Pons (tissue), 1 donor: ENCODE measurements around the gene TEX19.
"Not testable (repeated sequence)": the region's sequence is repeated elsewhere in the genome, so short reads cannot be mapped to it uniquely, and the experiment has no call there.

Source experiments
- DNase-seq: peaks from one replicate; pipeline ENCODE4 v3.0.0-alpha.2; 2016; ENCODE audit warnings: low spot score

Gene TEX19

DNA sequence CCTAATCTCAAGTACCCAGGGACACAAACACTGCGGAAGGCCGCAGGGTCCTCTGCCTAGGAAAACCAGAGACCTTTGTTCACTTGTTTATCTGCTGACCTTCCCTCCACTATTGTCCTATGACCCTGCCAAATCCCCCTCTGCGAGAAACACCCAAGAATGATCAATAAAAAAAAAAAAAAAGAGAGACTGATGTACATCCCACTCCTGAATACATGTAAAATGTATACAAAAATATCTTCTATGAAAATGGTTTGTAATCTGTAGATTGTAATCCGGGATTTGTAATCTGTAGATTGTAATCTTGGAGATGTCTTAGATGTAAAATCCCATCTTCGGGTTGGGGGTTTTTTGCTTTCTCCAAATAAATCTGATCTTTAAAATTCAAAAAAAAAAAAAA lies 18.2 kb downstream of the TEX19 start:
- DNase-seq = not testable (repeated sequence)

DNA sequence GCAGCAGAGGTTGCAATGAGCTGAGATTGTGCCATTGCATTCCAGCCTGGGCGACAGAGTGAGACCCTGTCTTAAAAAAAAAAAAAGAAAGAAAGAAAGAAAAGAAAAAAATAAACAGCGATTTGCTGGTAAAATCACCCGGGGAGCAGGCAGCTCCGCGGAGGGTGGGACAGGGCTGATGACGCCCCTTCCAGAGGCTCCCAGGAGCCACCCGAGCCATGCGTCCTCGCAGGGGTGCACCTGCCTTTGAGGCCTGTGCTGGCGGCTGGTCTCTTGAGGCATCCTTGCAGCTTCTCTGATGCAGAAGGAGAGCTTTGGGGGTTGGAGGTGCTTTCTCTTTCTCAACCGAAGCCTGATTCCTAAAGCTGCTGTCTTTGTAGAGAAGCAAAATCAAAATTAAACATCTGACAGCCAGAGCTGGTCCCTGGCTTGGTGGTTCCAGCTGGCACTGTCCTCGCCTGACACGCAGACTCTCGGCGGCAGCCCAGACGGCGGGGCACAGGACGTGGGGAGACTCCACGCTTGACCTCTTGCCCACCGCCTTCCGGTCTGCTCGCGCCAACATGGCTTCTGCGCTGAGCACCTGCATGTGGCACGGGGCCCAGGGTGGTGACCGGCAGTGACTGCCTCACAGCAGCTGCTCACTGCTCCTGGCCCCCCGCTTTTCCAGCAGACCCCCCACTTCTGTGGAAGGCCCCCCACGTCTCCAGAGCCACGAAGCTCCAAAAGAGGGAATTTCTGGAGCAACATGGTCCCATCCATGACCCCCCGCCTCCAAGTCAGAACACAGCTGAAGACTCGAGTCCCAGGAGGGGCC lies 19.1 kb downstream of the TEX19 start:
- no peak for DNase-seq

DNA sequence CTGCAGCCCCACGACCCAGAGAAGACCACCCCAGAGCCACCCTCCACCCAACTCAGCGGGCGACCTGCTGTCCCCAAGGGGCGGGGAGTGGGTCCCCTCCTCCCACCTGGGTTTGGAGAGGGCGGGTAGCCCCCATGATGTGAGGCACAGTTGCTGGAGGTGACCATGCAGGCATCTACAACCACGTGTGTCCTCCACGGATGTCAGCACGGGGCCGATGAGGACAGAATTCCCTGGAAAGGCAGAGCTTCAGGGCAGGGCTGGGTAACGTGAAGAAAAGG lies 19.6 kb downstream of the TEX19 start:
- no peak for DNase-seq

DNA sequence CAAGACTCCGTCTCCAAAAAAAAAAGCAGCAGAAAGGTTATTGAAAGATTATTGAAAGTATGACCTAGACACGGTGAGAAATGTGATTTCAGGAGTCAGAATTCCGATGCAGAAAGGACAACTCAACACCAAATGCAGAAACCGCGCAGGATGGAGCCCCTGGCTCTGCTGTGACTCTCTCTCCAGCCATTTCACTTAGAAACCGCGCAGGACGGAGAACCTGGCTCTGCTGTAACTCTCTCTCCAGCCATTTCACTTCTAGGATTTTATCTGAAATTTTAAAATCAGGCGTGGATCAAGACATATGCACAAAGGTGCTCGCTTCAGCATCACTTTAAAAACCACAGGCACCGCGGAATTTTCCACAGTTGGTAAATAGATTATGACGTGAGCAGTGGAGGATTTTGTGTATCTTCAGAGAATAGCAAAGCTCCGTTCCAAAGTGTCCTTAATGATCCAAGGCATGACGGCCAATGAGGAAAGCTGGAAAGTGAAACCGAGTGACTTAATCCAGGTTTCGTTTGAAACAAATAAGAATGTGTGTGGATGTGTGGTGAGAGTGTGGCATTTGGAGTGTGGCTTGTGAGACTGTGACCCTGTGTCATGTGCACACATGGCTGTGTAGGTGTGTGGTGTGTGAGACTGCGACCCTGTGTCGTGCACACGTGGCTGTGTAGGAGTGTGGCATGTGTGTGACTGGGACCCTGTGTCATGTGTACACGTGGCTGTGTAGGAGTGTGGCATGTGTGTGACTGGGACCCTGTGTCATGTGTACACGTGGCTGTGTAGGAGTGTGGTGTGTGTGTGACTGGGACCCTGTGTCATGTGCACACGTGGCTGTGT lies 22.0 kb downstream of the TEX19 start:
- no peak for DNase-seq

DNA sequence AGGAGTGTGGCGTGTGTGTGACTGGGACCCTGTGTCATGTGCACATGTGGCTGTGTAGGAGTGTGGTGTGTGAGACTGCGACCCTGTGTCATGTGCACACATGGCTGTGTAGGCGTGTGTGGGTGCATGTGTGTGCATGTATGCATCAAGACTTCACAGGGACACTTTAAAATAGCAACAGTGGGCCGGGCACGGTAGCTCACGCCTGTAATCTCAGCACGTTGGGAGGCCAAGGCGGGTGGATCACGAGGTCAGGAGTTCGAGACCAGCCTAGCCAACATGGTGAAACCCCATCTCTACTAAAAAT lies 22.6 kb downstream of the TEX19 start:
- not testable (repeated sequence) for DNase-seq

DNA sequence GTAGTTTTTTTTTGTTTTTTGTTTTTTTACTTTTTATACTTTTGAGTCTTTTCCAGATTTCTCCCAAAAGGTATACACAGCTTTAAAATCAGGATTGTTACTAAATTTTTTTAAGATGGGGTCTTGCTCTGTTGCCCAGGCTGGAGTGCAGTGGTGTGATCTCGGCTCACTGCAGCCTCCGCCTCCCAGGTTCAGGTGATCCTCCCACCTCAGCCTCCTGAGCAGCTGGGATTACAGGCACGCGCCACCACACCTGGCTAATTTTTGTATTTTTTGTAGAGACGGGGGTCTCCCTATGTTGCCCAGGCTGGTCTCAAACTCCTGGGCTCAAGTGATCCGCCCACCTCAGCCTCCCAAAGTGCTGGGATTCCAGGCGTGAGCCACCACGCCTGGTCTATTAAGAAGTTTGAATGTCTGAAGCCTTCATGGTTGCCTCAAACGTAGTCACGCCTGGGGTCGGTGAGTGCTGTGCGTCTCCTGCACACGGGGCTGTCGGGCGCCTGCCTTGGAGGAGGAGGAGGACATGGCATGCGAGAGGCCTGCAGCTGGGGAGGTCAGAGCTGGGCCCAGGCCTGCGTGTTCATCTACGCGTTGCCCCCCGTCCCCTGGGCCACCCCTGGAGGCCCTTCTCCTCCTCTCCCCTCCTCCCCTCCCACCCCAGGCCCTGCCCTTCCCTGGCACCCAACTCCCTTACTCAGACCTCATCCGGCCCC lies 23.3 kb downstream of the TEX19 start:
- not testable (repeated sequence) for DNase-seq

DNA sequence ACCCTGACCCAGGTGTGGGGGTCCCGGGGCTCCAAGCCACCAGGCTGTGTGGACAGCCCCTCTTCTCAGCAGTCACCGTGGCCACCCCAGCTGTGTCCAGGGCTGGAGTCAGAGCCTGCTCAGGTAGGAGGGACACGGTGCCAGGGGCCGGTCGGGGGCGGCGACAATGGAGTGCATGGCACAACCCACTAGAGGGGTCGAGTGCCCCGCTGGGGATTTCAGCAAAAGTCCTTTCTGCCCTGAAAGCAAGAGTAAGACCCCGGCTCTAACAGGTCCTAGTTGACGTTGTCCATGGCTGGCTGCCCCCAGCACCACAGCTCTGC lies 23.8 kb downstream of the TEX19 start:
- no peak for DNase-seq

DNA sequence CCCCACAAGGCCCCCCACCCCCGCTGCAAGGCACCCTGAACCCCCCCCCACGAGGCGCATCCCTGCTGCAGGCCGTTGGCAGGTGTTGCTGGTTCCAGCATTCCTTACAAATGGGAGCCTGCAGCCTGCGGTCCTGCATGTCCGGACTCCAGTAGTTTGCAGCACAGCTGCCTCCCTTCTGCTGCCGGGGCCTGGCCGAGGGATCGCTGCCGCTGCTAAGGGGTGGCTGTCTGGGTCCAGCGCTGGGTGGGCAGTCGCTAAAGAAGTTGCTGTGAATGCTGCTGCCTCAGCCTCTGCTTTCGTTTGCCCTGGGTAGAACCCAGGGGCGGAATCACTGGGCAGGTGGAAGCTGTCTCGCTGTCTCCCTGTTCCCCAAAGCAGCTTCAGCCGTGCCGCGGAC lies 24.4 kb downstream of the TEX19 start:
- DNase-seq = no peak

DNA sequence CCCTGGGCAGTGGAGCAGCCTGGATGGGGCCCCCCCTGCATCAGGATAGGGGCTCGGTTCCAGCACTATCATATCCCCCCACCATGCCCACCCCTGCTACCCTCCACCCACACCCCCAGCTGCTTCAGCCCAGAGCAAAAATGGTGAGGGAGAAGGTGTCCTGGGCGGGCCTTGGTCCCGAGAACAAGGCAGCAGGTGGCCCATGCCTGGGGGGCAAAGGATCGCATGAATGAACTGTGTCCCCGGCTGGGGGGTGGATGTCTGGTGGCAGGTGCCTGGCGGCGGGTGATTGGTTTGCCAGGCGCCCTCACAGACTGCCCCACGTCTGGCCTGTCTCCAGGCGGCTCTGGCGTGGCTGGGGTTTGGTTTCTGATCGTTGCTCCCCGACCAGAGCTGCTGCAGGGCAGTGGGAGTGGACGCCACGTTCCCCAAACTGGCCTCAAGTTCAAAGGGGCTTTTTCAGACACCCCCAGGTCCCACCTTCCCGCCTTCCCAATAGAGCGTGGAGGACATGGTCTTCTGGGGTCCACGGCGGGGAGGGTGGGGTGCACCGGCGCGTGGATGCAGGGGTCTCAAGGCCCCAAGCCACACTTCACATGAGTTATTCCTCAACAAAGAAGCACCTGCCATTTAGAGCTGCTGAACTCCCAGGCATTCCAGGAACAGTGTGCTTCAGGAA lies 25.1 kb downstream of the TEX19 start:
- no peak for DNase-seq

DNA sequence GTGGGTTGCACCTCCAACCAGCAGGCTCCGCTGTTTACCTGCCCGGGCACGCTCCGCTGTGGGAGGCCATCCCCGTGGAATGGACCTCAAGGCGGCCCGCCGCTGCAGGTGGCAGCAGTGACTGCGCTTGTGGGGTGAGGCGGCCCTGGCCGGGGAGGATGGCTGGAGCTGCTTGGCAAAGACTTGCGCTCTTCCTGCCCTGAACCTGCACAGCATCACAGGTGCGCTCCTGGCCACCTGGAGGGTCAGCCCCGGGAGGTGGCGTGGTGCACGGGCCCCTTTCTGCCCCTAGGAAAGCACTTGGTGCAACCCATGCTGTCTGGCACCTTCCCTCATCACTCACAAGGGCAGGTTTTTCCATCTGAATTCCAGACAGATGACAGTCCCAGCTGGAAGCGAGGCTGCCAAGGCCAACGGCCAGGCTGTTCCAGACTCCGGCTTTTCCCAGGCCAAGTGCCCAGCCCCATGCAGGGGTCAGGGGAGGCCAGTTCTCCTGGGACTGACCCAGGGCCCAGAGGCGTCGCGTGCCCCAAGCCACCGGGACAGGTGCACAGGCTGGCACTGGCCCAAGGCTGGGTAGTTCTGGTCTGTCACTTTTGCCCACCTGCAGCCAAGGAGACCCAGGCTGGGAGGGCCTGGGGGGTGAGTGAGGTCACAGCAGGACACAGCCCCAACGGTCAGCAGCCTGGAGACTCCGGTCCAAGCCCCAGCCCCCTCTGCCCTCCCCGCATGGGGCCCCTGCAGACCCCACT lies 25.9 kb downstream of the TEX19 start:
- DNase-seq = no peak

DNA sequence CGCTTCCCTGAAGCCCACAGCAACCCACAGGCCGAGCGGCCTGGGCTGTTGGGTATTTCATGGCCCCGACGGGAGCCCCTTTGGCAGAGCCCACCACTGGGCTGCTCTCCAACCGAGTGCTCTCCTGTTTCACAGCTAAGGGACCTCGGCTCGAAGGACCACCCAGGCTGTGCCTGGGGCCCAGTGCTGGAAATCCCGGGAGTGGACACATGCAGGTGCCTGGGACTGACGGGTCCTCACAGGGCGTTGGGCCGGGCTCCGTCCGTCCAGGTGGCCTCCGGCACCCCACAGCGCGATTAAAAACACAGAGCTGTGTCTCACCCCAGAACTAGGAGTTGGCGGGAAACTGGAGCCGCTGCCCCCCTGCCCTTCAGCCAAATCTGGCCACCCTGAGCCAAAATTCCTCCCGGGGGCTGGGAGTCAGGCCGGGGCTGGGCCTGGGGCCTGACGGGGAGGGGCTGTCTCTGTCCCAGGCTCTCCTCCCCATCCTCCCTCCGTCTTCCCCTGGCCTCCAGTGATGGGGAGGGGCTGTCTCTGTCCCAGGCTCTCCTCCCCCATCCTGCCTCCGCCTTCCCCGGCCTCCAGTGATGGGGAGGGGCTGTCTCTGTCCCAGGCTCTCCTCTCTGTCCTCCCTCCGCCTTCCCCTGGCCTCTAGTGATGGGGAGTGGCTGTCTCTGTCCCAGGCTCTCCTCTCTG lies 26.7 kb downstream of the TEX19 start:
- no peak for DNase-seq

DNA sequence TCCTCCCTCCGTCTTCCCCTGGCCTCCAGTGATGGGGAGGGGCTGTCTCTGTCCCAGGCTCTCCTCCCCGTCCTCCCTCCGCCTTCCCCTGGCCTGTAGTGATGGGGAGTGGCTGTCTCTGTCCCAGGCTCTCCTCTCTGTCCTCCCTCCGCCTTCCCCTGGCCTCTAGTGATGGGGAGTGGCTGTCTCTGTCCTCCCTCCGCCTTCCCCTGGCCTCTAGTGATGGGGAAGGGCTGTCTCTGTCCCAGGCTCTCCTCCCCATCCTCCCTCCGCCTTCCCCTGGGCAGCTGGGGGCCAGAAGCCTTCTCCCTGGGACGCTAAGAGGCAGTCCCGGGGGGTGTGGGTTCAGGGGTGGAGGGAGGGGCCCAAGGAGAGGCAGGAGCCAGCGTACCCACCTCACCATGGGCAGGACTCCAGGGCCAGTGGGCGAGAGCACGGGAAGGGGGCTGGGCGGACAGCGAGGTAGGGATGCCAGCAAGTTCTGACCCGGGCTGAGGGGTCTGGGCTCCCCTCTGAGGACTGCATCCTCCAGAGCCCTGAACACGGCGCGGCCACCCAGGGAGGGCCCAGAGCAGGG lies 27.3 kb downstream of the TEX19 start:
- no peak for DNase-seq

DNA sequence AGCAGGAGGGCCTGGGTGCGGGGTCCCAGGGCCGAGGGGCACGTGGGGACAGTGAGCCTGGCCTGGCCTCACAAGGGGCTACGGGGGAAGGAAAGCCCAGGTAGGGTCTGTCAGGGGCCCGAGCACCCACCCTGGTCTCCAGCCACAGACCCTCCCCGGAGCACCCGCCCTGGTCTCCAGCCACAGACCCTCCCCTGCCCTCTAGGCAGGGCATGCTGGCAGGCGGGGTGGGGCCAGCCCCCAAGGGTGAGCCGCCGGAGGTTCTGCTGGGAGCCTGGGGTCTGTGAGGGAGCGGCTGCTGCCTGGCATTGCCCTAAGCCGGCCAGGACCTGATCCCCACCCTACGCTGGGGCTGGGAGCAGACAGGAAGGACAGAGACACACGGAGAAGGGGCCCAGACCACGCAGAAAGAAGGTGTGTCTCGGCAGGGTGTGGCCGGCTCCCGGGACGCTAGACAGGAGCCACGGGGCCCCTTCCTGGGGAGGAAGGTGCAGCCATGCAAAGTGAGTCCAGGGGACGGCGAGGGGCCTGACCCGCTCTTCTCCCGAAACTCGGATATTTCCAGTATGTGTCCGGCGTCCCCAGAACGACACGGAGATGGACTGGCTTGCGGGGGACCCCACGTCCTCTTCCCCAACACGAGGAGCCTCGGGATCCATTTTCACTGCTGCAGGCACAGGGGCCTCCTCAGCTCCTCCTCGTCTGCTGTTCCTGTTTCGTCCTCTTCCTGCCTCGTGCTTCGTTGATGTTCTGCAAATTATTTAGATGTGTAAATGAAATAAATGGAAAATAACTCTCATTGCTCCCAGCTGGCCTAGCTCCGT lies 28.0 kb downstream of the TEX19 start:
- no peak for DNase-seq

DNA sequence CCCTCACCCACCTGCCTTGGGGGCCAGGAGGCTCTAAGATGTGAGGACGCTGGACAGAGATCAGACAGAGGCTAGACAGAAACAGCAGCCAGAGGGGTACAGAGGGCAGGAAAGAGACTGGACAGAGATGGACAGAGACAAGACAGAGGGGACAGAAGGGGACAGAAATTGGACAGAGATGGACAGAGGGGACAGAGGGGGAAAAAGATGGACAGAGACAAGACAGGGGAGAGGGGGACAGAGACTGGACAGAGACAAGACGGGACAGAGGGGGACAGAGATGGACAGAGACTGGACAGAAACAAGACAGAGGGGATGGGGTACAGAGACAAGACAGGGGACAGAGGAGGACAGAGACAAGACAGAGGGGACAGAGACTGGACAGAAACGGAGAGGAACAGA lies 28.7 kb downstream of the TEX19 start:
- DNase-seq = no peak

DNA sequence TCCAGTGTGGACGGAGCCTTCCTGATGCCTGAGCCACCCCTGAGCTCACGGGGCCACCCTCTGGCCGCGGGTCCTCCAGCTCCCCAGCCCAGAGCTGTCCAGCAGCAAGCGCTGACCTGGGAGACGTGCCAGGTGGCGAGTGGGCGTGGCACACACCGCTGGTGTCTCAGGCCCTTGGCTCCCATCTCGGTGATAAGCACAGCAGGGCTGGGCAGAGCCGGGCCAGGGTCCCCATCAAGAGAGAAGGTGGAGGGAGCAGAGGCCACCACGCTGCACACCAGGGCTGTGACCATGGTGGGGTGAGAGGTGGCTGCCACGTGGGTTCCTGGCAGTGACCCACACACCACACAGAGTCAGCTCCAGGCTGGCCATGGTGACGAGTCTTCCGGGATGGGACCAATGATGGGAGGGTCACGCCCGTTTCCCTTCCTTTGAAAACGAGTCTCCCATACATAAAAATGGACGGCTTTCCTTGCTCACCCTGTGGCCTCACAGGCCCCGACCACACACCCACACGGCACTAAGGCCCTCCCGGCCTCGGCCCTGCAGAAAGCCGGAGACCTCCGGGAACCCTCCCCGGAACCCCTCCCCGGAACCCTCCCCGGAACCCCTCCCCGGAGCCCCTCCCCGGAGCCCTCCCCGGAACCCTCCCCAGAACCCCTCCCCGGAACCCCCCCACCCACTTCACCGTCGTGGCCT lies 29.3 kb downstream of the TEX19 start:
- DNase-seq = no peak

DNA sequence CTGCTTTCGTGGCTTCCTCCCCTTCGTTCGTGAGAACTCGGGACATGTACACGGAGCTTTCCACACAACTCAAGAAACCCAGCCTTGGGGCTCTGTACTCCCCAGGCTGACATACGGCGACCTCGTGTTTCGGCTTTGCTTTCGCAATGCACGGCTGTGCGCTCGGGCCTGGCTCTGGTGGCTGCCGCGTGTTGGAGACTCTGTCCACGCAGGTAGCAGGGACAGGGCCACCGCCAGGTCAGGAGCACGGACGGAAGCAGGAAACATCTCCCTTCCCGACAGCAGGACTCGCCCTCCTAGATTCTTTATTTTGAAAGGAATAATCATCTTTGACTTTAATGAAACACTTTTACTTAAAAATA lies 29.9 kb downstream of the TEX19 start:
- DNase-seq = no peak

DNA sequence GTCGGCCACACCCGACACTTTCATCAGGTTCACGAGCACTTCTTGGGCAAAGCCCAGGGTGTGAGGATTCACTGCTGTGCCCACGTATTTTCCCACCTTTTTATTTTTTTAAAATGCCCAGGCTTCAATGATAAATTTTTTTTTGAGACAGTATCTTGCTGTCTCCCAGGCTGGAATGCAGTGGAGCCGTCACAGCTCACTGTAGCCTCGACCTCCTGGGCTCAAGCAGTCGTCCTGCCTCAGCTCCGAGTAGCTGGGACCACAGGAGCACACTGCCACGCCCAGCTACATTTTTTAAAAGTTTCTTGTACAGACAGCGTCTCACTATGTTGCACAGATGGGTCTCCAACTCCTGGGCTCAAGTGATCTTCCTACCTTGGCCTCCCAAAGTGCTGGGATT lies 30.3 kb downstream of the TEX19 start:
- DNase-seq = no peak

DNA sequence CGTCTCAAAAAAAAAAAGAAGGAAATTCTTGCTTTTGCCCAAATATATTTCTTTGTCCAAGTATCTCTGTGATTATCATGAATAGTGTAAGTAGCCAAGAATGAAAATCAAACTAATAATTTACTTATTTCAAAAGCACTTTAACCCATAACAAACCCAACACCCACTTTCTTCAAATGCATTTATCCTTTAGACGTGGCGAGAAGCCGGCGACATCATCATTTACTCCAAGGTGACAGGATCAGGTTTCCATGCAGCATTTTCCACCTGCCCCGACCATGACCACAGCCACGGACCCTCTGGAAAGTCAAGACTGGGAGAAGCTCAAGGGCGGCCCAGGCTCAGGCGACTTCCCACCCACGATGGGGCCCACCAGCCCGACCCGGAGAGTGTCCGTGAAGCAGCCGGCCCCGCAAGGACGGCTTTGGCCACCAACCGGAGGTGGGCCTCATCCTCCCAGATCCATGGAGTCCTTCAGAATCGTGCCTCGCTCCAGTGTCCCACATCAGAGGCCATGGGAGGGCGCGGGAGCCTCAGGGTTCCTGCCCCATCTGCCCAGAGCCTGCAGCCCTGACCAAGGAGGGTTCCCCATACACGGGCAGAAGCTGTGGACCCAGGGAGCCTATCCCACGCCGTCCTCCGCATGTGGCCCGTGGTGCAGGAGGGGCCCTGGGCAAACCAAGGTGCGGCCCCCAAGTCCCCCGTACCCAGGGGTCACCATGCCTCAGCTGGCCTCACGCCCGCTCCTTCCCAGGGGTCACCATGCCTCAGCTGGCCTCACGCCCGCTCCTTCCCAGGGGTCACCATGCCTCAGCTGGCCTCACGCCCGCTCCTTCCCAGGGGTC lies 31.2 kb downstream of the TEX19 start:
- no peak for DNase-seq
